ENCODE measurements around the gene DNAH1.

DNAH1 gene

DNA sequence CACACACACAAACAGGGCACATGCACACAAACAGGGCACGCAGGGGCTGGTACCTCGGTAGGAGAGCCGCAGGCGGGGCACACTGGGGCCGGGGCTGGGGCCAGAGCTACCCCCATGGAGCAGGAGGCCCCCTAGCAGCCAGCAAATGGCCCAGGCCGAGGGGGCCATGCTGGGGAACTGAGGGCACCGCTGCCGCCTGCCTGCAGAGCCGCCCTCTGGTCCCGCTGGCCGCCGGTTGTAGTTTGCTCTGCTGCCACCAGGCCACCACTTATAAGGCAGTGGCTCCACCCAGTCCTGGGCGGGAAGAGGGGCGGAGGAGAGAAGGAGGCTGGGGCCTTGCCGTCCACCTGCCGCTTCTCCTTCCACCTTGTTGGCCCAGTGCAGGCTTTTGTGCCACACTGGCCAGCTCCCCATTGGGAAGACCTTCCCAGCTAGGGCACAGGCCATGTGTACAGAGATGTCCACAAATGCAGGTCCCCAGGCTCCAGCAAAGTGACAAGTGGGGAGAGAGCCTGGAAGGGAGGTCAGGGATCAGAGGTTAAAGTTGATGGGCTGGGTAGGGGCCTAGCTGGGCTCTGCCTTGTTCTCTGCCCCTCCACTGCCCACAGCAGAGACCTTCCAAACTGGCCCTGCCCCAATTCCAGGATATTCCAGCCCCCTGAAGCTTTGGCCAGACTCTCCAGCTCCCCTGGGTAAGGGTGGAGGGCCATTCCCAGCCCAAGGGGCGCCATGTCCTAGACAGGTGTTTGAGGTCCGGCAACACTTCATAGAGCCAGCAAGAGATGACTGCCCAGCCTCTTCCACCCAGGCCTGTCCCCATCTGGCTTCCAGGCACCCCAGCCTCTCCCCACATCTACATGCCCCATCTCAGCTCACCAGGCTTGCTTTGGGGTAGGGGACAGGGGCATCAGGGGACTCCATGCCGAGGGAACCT lies 129.0 kb downstream of the DNAH1 start, which contains the start of gene SEMA3G:
Gene SEMA3G, minus strand, starts transcription at position 244 of the 934 bp plus-strand sequence. Its CDS starts 76 bp downstream, at position 168.
- no peaks in the 10 kb centered on the region for H3K4me1 ChIP-seq (ENCODE audit: control insufficient read depth, insufficient read depth, low read length)
- no peaks in the 10 kb centered on the region for H3K36me3 ChIP-seq (ENCODE audit: control insufficient read depth, insufficient read depth, low read length)
- no peak within 1 kb of the TSS for H3K9ac ChIP-seq (ENCODE audit: low read length)
- no peak within 1 kb of the TSS for H3K27ac ChIP-seq (ENCODE audit: low read depth, low read length)
- peak within 1 kb of the TSS; percentile 7 for H3K4me3 ChIP-seq (ENCODE audit: low read length)
- no peaks in the 10 kb centered on the region for H3K27me3 ChIP-seq (ENCODE audit: control insufficient read depth, insufficient read depth, low read length)

DNA sequence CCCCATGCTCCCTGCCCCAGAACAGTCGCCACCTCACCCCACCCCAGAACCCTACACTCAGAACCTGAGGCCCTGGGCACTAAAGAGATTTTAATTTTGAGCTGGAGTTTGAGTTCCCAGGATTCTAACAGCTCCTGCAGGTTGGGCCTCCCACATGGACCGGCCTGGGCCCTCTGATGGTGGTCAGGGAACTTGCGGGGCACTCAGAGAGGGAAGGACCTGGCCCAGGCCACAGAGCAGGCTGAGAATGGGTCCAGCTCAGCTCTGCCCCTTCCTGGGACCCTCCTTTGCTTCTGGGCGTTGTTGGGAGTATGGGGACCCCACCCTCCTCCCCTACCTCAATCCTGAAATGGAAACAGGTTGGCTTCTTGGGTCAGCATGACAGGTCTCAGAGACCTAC lies 129.9 kb downstream of the DNAH1 start:
- H3K4me1 ChIP-seq (ENCODE audit: control insufficient read depth, insufficient read depth, low read length), result no peaks in the 10 kb centered on the region
- no peak overlapping the region for H3K27ac ChIP-seq (ENCODE audit: low read depth, low read length)

DNA sequence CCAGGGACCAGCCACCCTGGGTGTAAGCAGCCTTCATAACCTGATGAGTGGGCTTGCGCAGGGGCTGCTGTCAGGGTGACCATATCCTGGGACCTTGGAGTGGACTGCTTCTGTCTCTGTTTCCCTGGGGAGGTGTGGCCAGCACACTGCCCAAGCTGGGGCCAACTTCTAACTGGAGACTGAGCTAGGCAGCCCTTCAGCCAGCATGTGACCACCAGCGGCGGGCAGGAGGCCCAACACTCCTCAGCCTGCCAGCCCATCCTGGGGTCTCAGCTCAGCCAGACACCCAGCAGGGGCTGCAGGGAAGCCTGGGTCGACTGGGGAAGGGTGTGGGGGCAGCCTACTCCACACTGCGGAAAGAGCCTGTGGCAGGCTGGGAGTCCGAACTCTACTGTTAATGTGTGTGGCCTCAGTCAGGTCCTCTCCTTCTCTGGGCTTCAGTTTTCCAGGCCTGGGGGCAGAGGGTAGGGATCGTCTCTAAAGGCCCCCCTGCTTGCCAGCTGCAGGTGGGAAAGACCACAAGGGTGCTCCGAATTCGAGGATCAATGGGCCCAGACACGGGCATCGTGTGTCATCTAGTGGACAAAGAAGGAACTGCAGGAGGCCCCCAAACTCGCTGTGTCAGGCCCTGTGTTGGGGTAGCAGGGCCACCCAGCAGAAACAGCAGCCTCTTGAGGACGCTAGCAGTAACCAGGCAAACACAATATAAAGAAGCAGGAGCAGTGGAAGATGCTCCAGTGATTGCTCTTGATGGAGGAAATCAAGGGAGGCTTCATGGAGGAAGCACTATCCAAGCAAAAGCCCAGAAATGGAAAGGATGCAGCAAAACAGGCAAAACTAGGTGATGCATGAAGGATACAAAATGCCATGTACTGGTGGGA lies 130.8 kb downstream of the DNAH1 start:
- H3K27me3 ChIP-seq (ENCODE audit: control insufficient read depth, insufficient read depth, low read length), result no peaks in the 10 kb centered on the region

More for the DNA sequence above, 129.9 kb downstream of the DNAH1 start:
- no peak overlapping the region for H3K9ac ChIP-seq (ENCODE audit: low read length)
- H3K36me3 ChIP-seq (ENCODE audit: control insufficient read depth, insufficient read depth, low read length), result no peaks in the 10 kb centered on the region
- no peaks in the 10 kb centered on the region for H3K27me3 ChIP-seq (ENCODE audit: control insufficient read depth, insufficient read depth, low read length)
- no peak overlapping the region for H3K4me3 ChIP-seq (ENCODE audit: low read length)

DNA sequence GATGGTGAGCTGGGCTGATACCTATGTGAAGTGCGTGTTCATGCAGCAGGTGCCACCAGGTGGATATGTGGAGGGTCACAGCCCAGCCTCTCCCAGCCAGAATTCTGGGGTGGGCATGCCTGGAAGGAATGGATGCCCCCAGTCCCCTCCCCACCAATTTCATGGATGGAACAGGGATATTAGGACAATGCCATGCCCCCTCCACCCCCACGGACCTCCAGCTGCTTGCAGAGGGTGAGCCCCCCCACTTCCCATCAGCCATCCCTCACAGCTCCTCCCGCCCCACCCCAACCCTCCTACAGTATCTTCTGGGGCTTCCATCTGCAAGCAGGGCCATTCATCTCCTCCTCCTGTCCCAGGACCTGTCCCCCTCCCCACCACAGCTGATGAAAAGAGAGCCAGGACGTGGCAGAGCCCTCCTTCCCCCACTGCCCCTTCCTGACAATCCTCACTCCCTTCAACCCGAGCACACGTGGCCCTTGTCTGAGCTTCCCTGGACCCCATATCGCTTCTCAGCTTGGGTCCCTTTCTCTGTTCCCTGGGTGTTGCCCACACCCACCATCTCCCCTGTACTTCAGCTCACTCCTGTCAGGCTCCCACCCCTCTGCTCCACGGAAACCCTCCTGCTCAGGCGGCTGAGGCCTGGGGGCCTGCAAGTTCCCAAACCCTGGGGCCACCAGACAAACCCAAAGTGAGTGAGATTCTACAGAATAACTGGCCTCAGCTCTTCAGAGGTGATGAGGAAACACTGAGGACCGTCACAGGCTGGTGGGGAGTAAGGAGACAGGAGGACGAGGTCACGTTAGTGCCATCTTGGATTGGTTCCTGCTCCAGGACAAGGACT lies 131.6 kb downstream of the DNAH1 start:
- no peaks in the 10 kb centered on the region for H3K27me3 ChIP-seq (ENCODE audit: control insufficient read depth, insufficient read depth, low read length)
- H3K4me3 ChIP-seq (ENCODE audit: low read length), result no peak overlapping the region
- H3K4me1 ChIP-seq (ENCODE audit: control insufficient read depth, insufficient read depth, low read length), result no peaks in the 10 kb centered on the region
- no peak overlapping the region for H3K27ac ChIP-seq (ENCODE audit: low read depth, low read length)
- H3K36me3 ChIP-seq (ENCODE audit: control insufficient read depth, insufficient read depth, low read length), result no peaks in the 10 kb centered on the region
- no peak overlapping the region for H3K9ac ChIP-seq (ENCODE audit: low read length)

More for the DNA sequence above, 130.8 kb downstream of the DNAH1 start:
- Histone ChIP-seq H3K27ac (ENCODE audit: low read depth, low read length) (no peak overlapping the region), H3K4me1 (ENCODE audit: control insufficient read depth, insufficient read depth, low read length) (no peaks in the 10 kb centered on the region), H3K4me3 (ENCODE audit: low read length) (no peak overlapping the region), H3K36me3 (ENCODE audit: control insufficient read depth, insufficient read depth, low read length) (no peaks in the 10 kb centered on the region), H3K9ac (ENCODE audit: low read length) (no peak overlapping the region)
